B cell (primary cell): Measurements from ENCODE around the gene ADRA1B. TPM values are rescaled to one million over a fixed set of nuclear protein-coding genes. Genes with fewer than 3 reads are reported as not detected.

ENCODE experiments used
- ATAC-seq: fragments of 200-7000 bp; cut with Tn5 transposase; one replicate; pipeline ENCODE4 v1.10.0; 2021; ENCODE audit warnings: low read depth, mild to moderate bottlenecking, moderate number of reproducible peaks, moderate library complexity
- CTCF ChIA-PET: fragments of 350-600 bp; sonication (Branson Sonifier 250); formaldehyde crosslinking; loops from one replicate; lab custom pipeline; 2021; ENCODE audit warnings: antibody characterized with exemption, inconsistent platforms; lab: Charles Lee
- POLR2A ChIA-PET: fragments of 350-600 bp; sonication (Branson Sonifier 250); formaldehyde crosslinking; loops from one replicate; lab custom pipeline; 2021; ENCODE audit warnings: antibody characterized with exemption; lab: Charles Lee
- DNase-seq: peaks from one replicate; pipeline ENCODE4 v3.0.0; 2013
- H2AFZ ChIP-seq: 2 replicates; pipeline ENCODE4 v1.6.1; 2012; ENCODE audit warnings: mild to moderate bottlenecking, low read depth, low read length; ENCODE audit not compliant: insufficient read depth, poor library complexity, severe bottlenecking
- H3K27ac ChIP-seq, 2 donors: 1 replicate in 1 of 2; 2 replicates in 1 of 2; pipeline ENCODE4 v1.5.1; 2012 to 2013; ENCODE audit warnings: low read length in 2 of 2, mild to moderate bottlenecking in 2 of 2, moderate library complexity in 1 of 2
- H3K27me3 ChIP-seq, 4 experiments: fragments of 200-600 bp in 1 of 4; sonication (generic) in 1 of 4; replicated peaks in 1 of 4; 1 replicate in 2 of 4; 2 replicates in 2 of 4; pipeline versions ENCODE4 v1.6.1 to v1.7.0; 2013 to 2016; ENCODE audit warnings: low read length in 3 of 4, mild to moderate bottlenecking in 2 of 4, mixed read lengths in 1 of 4, moderate library complexity in 1 of 4; ENCODE audit not compliant: insufficient read depth in 4 of 4, control insufficient read depth in 3 of 4; ENCODE audit errors: control extremely low read depth in 1 of 4
- H3K36me3 ChIP-seq, 2 experiments: replicated peaks in 1 of 2; 1 replicate in 1 of 2; 2 replicates in 1 of 2; pipeline versions ENCODE4 v1.6.1 to v1.7.1; 2013; ENCODE audit warnings: low read length in 1 of 2; ENCODE audit not compliant: insufficient read depth in 2 of 2, control insufficient read depth in 1 of 2; ENCODE audit errors: control extremely low read depth in 1 of 2, extremely low read depth in 1 of 2
- H3K4me1 ChIP-seq, 2 donors: fragments of 200-600 bp in 1 of 2; sonication (generic) in 1 of 2; 1 replicate in 1 of 2; 2 replicates in 1 of 2; pipeline versions ENCODE4 v1.5.1 to v1.6.1; 2013 to 2017; ENCODE audit warnings: low read length in 2 of 2; ENCODE audit not compliant: control insufficient read depth in 2 of 2, insufficient read depth in 2 of 2
- H3K4me2 ChIP-seq: replicated peaks from 2 replicates; pipeline ENCODE3; 2012; ENCODE audit warnings: mild to moderate bottlenecking, low read depth, low read length; ENCODE audit not compliant: poor library complexity, severe bottlenecking
- H3K4me3 ChIP-seq, 5 experiments: fragments of 200-600 bp in 1 of 5; sonication (generic) in 1 of 5; 1 replicate in 3 of 5; 2 replicates in 2 of 5; pipeline versions ENCODE4 v1.5.1 to v1.7.0; 2011 to 2016; ENCODE audit warnings: low read length in 4 of 5, mild to moderate bottlenecking in 4 of 5, low read depth in 2 of 5, control low read depth in 1 of 5, moderate library complexity in 1 of 5; ENCODE audit not compliant: insufficient read depth in 1 of 5; ENCODE audit errors: control extremely low read depth in 1 of 5, extremely low read depth in 1 of 5
- H3K79me2 ChIP-seq: fragments of 200-600 bp; sonication (generic); one replicate; pipeline ENCODE4 v1.6.0; 2016; ENCODE audit warnings: low read length; ENCODE audit not compliant: control insufficient read depth, insufficient read depth
- H3K9ac ChIP-seq: fragments of 200-600 bp; sonication (generic); 2 replicates; pipeline ENCODE4 v1.6.1; 2017; ENCODE audit warnings: mild to moderate bottlenecking, low read length, moderate library complexity
- H3K9me3 ChIP-seq, 3 donors: one replicate each; pipeline versions ENCODE4 v1.6.1 to v1.7.1; 2013; ENCODE audit warnings: low read length in 2 of 3; ENCODE audit not compliant: control insufficient read depth in 2 of 3, insufficient read depth in 1 of 3; ENCODE audit errors: control extremely low read depth in 1 of 3
- H4K20me1 ChIP-seq: 2 replicates; pipeline ENCODE4 v1.6.0; 2012; ENCODE audit warnings: mild to moderate bottlenecking, low read length; ENCODE audit not compliant: insufficient read depth, control insufficient read depth, poor library complexity, severe bottlenecking
- H3K27ac Mint-ChIP-seq: one replicate; pipeline ENCODE4 v1.8.0; 2021; ENCODE audit warnings: mixed read lengths
- H3K27me3 Mint-ChIP-seq: one replicate; pipeline ENCODE4 v1.8.0; 2021; ENCODE audit warnings: mixed read lengths
- H3K4me1 Mint-ChIP-seq: one replicate; pipeline ENCODE4 v1.8.0; 2021; ENCODE audit warnings: mixed read lengths
- H3K4me3 Mint-ChIP-seq: one replicate; pipeline ENCODE4 v1.8.0; 2021; ENCODE audit warnings: mixed read lengths
- H3K9me3 Mint-ChIP-seq: one replicate; pipeline ENCODE4 v1.8.0; 2022; ENCODE audit warnings: mixed read lengths; ENCODE audit not compliant: insufficient read depth
- CTCF ChIP-seq: fragments of 200-600 bp; IDR thresholded peaks from one replicate; pipeline ENCODE4 v1.8.0; 2022; ENCODE audit warnings: antibody characterized with exemption, mild to moderate bottlenecking
- EZH2 ChIP-seq: IDR thresholded peaks from 2 replicates; pipeline ENCODE4 v1.6.1; 2012; ENCODE audit warnings: borderline replicate concordance, low read depth, mild to moderate bottlenecking, moderate library complexity, low read length; ENCODE audit not compliant: insufficient read depth, poor library complexity, severe bottlenecking
- WGBS: methylation state at CpG from one replicate; pipeline ENCODE4 v1.1.5; 2013; ENCODE audit warnings: missing lambda C conversion rate; ENCODE audit not compliant: insufficient coverage; 5-methylcytosine and 5-hydroxymethylcytosine counted together
- intact Hi-C: fragments of 100-400 bp; cut with micrococcal nuclease; formaldehyde crosslinking; loops from one replicate; pipeline ENCODE4 v1.10.0; 2022
- polyA plus RNA-seq: library from polyadenylated mRNA; depleted of rRNA; stranded (reverse); fragments of >200 nt; gene quantifications from 2 replicates; pipeline ENCODE4 v1.2.3, GENCODE V29; 2012
- total RNA-seq, 2 donors: library from RNA; stranded (reverse); fragments of 120-200 nt in 1 of 2; gene quantifications; 1 replicate in 1 of 2; 2 replicates in 1 of 2; pipeline versions ENCODE4 v1.2.3 to v1.2.4, GENCODE V29; 2013 to 2022

ADRA1B gene
- total and polyA plus RNA-seq, 2 donors (not counting 1 experiment from before 2014, with no cell fraction given), result 0.04 TPM; not detected in 1

GRCh38 chr5:159929176-159929575 lies 12.9 kb downstream of the ADRA1B start:
- H3K27ac ChIP-seq, result no peak overlapping the region
- TF ChIP-seq CTCF (no peak), EZH2 (no peak)
- H3K4me2 ChIP-seq, result no peak overlapping the region
- H2AFZ ChIP-seq, result no peak overlapping the region
- no peaks in the 10 kb centered on the region for H3K4me1 ChIP-seq
- no peak overlapping the region for H3K4me3 ChIP-seq
- Mint-ChIP-seq H3K27me3 (peaks cover 28% of the 10 kb centered on the region), H3K4me1 (no peaks in the 10 kb centered on the region), H3K27ac (no peak overlapping the region), H3K9me3 (no peaks in the 10 kb centered on the region), H3K4me3 (no peak overlapping the region)
- ChIA-PET CTCF (no interaction called here), POLR2A (no interaction called here)
- no peak overlapping the region for H3K9ac ChIP-seq
- no peaks in the 10 kb centered on the region for H3K9me3 ChIP-seq
- no peaks in the 10 kb centered on the region for H3K36me3 ChIP-seq
- DNase-seq (no peak), ATAC-seq (no peak)
- no peaks in the 10 kb centered on the region for H3K79me2 ChIP-seq
- no peaks in the 10 kb centered on the region for H4K20me1 ChIP-seq
- peaks cover 0 to 12% (median 1%) of the 10 kb centered on the region in 4 experiments for H3K27me3 ChIP-seq
- WGBS, result no CpG with 5 or more reads among the region's 1 CpG
- intact Hi-C loops, result no loop called here

GRCh38 chr5:159933531-159934485 lies 17.5 kb downstream of the ADRA1B start:
- Histone ChIP-seq H3K79me2 (no peaks in the 10 kb centered on the region), H3K9ac (no peak overlapping the region), H4K20me1 (no peaks in the 10 kb centered on the region), H3K4me3 (no peak overlapping the region), H2AFZ (no peak overlapping the region), H3K27me3 (peaks cover 0 to 4% (median 0%) of the 10 kb centered on the region in 4 experiments), H3K36me3 (no peaks in the 10 kb centered on the region), H3K9me3 (no peaks in the 10 kb centered on the region), H3K4me1 (no peaks in the 10 kb centered on the region), H3K4me2 (no peak overlapping the region), H3K27ac (no peak overlapping the region)
- H3K4me1 Mint-ChIP-seq, result no peaks in the 10 kb centered on the region
- ChIA-PET CTCF (no interaction called here), POLR2A (no interaction called here)
- DNase-seq, result no peak
- TF ChIP-seq CTCF (no peak), EZH2 (no peak)
- H3K9me3 Mint-ChIP-seq, result no peaks in the 10 kb centered on the region
- peaks cover 27% of the 10 kb centered on the region for H3K27me3 Mint-ChIP-seq
- no peak overlapping the region for H3K27ac Mint-ChIP-seq
- no peak overlapping the region for H3K4me3 Mint-ChIP-seq
- intact Hi-C loops, result no loop called here
- no peak for ATAC-seq
- 83% methylated on average over 3 of the region's 10 CpGs for WGBS
